Gastrocnemius medialis (tissue), 4 donors: ENCODE data around the gene SLC7A8. TPM values are rescaled to one million over a fixed set of nuclear protein-coding genes. Genes with fewer than 3 reads are reported as not detected.
"Not testable (repeated sequence)": the region's sequence is repeated elsewhere in the genome, so short reads cannot be mapped to it uniquely, and the experiment has no call there.

ENCODE experiments used
- ATAC-seq, 2 donors: fragments of 150-250 bp; one replicate each; pipeline ENCODE4 v1.9.1; 2016
- DNase-seq, 2 donors: peaks; one replicate each; pipeline ENCODE4 v3.0.0-alpha.2; 2019
- H3K27ac ChIP-seq, 4 donors: fragments of 200-600 bp; sonication (generic); 1 replicate in 1 of 4; 2 replicates in 3 of 4; pipeline ENCODE4 v1.5.1; 2016 to 2018; ENCODE audit warnings: mild to moderate bottlenecking in 2 of 4, moderate library complexity in 1 of 4
- H3K27me3 ChIP-seq, 3 donors: fragments of 200-600 bp; sonication (generic) in 2 of 3; 1 replicate in 1 of 3; 2 replicates in 2 of 3; pipeline versions ENCODE4 v1.5.1 to v1.6.0; 2016 to 2019; ENCODE audit warnings: mild to moderate bottlenecking in 1 of 3, moderate library complexity in 1 of 3
- H3K36me3 ChIP-seq, 2 donors: fragments of 200-600 bp; sonication (generic) in 1 of 2; one replicate each; pipeline ENCODE4 v1.5.1; 2017 to 2018
- H3K4me1 ChIP-seq, 2 donors: fragments of 200-600 bp; sonication (generic) in 1 of 2; one replicate each; pipeline ENCODE4 v1.5.1; 2016 to 2017; ENCODE audit warnings: mild to moderate bottlenecking in 2 of 2
- H3K4me3 ChIP-seq, 4 donors: fragments of 200-600 bp; sonication (generic) in 3 of 4; 1 replicate in 1 of 4; 2 replicates in 3 of 4; pipeline ENCODE4 v1.5.1; 2016 to 2019; ENCODE audit warnings: mild to moderate bottlenecking in 2 of 4
- H3K9me3 ChIP-seq, 3 donors: fragments of 200-600 bp; sonication (generic) in 2 of 3; 1 replicate in 1 of 3; 2 replicates in 2 of 3; pipeline ENCODE4 v1.5.1; 2016 to 2019
- POLR2A ChIP-seq, 2 donors: fragments of 450-650 bp; IDR thresholded peaks; one replicate each; pipeline ENCODE4 v1.6.1; 2017; ENCODE audit warnings: antibody characterized with exemption in 2 of 2, mild to moderate bottlenecking in 2 of 2, moderate library complexity in 2 of 2
- in situ Hi-C, 4 donors: fragments of 200-750 bp; cut with MboI; loops; one replicate each; pipeline versions ENCODE4 v1.15.0 to v1.8.0; 2017; ENCODE audit warnings: low sequenced_read_pairs in 4 of 4
- intact Hi-C: fragments of 100-400 bp; cut with DNase I; formaldehyde crosslinking; loops from one replicate; pipeline ENCODE4 v1.15.1; 2023; ENCODE audit warnings: low total_unique reads
- total RNA-seq, 4 donors: library from RNA; depleted of rRNA; stranded (reverse); fragments of >200 nt; gene quantifications; one replicate each; pipeline versions ENCODE4 v1.1.0 to v1.2.3, GENCODE V29; 2016
- TF ChIP-seq, protein P1 (sequence below), 5 experiments: fragments of 450-650 bp in 3 of 5; fragments of 200-600 bp in 2 of 5; sonication (generic) in 2 of 5; IDR thresholded peaks in 4 of 5; conservative IDR thresholded peaks in 1 of 5; 1 replicate in 4 of 5; 2 replicates in 1 of 5; pipeline ENCODE4 v1.5.1; 2016 to 2019; ENCODE audit warnings: antibody characterized with exemption in 5 of 5, mild to moderate bottlenecking in 3 of 5, moderate library complexity in 3 of 5

SLC7A8 gene
- total RNA-seq, 4 donors from 2014 or later = 34.5 to 199 (median 63.7) TPM

DNA sequence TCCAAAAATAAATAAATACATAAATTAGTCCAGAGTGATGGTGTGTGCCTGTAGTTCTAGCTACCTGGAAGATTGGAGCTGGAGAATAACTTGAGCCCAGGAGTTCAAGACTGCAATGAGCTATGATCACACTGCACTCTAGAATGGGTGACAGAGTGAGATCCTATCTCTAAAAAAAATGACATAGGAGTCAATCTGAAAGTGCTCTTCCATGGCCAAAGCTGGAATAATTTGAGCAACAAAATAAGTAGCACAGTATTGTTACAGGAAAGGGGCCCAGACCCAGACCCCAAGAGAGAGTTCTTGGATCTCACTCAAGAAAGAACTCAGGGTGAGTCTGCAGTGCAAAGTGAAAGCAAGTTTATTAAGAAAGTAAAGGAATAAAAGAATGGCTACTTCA lies 24.9 kb upstream of the SLC7A8 start:
- no peak for DNase-seq
- no peak overlapping the region for H3K4me3 ChIP-seq
- intact Hi-C loops = no loop called here
- no peaks in the 10 kb centered on the region for H3K9me3 ChIP-seq
- no peak for ATAC-seq
- in situ Hi-C loops = no loop called here
- H3K36me3 ChIP-seq = no peaks in the 10 kb centered on the region
- TF ChIP-seq, protein P1, sequence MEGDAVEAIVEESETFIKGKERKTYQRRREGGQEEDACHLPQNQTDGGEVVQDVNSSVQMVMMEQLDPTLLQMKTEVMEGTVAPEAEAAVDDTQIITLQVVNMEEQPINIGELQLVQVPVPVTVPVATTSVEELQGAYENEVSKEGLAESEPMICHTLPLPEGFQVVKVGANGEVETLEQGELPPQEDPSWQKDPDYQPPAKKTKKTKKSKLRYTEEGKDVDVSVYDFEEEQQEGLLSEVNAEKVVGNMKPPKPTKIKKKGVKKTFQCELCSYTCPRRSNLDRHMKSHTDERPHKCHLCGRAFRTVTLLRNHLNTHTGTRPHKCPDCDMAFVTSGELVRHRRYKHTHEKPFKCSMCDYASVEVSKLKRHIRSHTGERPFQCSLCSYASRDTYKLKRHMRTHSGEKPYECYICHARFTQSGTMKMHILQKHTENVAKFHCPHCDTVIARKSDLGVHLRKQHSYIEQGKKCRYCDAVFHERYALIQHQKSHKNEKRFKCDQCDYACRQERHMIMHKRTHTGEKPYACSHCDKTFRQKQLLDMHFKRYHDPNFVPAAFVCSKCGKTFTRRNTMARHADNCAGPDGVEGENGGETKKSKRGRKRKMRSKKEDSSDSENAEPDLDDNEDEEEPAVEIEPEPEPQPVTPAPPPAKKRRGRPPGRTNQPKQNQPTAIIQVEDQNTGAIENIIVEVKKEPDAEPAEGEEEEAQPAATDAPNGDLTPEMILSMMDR (IDR thresholded peaks at IDR 0.05 in 4 of 5, conservative IDR thresholded peaks at IDR 0.05 in 1 of 5) = no peak
- no peak for TF ChIP-seq POLR2A (IDR thresholded peaks at IDR 0.05)
- no peaks in the 10 kb centered on the region for H3K4me1 ChIP-seq
- no peak overlapping the region for H3K27ac ChIP-seq
- no peaks in the 10 kb centered on the region for H3K27me3 ChIP-seq

DNA sequence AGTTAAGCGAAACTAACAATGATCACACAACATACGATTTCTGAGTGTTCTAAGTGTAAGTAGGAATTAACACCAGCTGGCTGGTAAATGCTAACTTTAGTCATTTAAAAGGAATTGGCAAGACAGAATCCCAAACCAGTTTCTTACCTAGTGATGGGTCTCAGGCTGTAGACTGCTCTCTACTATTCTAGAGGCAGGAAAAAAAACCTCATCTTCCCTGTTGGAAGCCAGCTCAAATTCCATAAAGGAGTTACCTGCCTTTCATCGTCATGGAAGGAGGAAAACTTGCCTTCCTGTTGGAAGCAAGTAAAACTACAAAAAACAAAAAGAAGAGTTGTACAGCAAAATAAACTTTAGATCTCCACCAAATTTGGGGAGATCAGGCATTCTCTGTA lies 23.7 kb upstream of the SLC7A8 start:
- Histone ChIP-seq H3K36me3 (no peaks in the 10 kb centered on the region), H3K9me3 (no peaks in the 10 kb centered on the region), H3K4me1 (no peaks in the 10 kb centered on the region), H3K27me3 (no peaks in the 10 kb centered on the region), H3K4me3 (no peak overlapping the region), H3K27ac (no peak overlapping the region)
- DNase-seq (no peak), ATAC-seq (no peak)
- intact Hi-C loops = no loop called here
- in situ Hi-C loops = no loop called here
- TF ChIP-seq, protein P1 (IDR thresholded peaks at IDR 0.05 in 4 of 5, conservative IDR thresholded peaks at IDR 0.05 in 1 of 5) = no peak

DNA sequence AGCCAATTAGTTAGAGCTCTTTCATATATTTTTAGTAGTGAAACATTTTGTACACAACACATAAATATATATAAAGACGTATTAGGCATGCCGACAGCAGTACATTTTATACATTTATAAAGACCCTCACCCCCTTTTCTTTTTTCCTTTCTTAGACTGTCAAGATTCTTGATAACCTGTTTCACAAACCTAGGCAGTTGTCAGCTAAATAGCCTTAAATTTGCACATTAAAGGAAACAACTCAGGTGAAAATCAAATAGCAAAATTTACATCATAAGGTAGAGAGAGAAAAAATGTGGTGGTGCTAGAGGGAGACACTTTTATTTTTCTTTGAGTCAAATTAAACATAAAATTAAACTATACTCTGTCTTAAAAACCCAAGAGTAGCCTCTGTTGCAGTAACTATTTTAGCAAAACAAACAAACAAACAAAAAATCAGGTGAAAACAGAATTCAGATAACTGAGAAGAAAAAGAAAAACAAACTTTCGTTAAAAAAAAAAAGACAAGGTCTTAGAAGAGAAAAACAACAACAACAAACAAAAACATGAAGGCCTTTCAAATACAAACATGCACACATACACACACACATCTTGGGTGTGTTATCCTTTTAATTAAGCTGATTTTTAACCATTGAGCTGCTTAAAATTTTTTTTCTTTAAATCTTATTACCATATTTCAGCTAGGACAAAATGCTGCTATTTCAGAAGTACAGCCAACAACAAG lies 23.1 kb upstream of the SLC7A8 start:
- no peak overlapping the region for H3K4me3 ChIP-seq
- no peaks in the 10 kb centered on the region for H3K9me3 ChIP-seq
- no peaks in the 10 kb centered on the region for H3K4me1 ChIP-seq
- no peak for DNase-seq
- in situ Hi-C loops = no loop called here
- no peak for ATAC-seq
- H3K36me3 ChIP-seq = no peaks in the 10 kb centered on the region
- TF ChIP-seq, protein P1 (IDR thresholded peaks at IDR 0.05 in 4 of 5, conservative IDR thresholded peaks at IDR 0.05 in 1 of 5) = no peak
- no peak for TF ChIP-seq POLR2A (IDR thresholded peaks at IDR 0.05)
- intact Hi-C loops = no loop called here
- no peaks in the 10 kb centered on the region for H3K27me3 ChIP-seq
- no peak overlapping the region for H3K27ac ChIP-seq

DNA sequence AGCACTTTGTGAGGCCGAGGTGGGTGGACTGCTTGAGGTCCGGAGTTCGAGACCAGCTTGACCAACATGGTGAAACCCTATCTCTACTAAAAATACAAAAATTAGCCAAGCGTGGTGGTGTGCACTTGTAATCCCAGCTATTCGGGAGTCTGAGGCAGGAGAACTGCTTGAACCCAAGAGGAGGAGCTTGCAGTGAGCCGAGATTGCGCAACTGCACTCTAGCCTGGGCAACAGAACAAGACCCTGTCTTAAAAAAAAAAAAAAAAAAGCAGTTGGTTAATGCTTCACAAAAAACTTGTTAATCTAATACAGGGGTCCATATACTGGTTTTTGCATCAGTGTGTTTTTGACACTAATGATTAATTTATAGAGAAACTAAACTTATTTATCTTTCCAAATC lies 18.5 kb upstream of the SLC7A8 start:
- Histone ChIP-seq H3K4me1 (no peaks in the 10 kb centered on the region), H3K4me3 (no peak overlapping the region), H3K36me3 (no peaks in the 10 kb centered on the region), H3K27me3 (no peaks in the 10 kb centered on the region), H3K9me3 (no peaks in the 10 kb centered on the region), H3K27ac (no peak overlapping the region)
- no peak for DNase-seq
- intact Hi-C loops (no loop called here), in situ Hi-C loops (no loop called here)
- TF ChIP-seq POLR2A (IDR thresholded peaks at IDR 0.05) = no peak
- TF ChIP-seq, protein P1 (IDR thresholded peaks at IDR 0.05 in 4 of 5, conservative IDR thresholded peaks at IDR 0.05 in 1 of 5) = no peak
- no peak for ATAC-seq

DNA sequence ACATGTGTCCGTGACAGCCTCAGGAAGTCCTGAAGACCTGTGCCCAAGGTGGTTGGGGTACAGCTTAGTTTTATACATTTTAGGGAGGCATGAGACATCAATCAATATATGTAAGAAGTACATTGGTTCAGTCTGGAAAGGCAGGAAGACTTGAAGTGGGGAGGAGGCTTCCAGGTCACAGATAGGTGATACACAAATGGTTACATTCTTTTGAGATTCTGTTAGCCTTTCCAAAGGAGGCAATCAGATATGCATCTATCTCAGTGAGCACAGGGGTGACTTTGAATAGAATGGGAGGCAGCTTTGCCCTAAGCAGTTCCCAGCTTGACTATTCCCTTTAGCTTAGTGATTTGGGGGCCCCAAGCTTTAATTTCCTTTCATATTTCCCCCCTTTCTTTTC lies 15.7 kb upstream of the SLC7A8 start:
- H3K4me1 ChIP-seq, ATAC-seq, H3K27ac ChIP-seq, intact Hi-C loops, H3K36me3 ChIP-seq, H3K4me3 ChIP-seq, H3K9me3 ChIP-seq, DNase-seq, in situ Hi-C loops, H3K27me3 ChIP-seq: not testable (repeated sequence)

DNA sequence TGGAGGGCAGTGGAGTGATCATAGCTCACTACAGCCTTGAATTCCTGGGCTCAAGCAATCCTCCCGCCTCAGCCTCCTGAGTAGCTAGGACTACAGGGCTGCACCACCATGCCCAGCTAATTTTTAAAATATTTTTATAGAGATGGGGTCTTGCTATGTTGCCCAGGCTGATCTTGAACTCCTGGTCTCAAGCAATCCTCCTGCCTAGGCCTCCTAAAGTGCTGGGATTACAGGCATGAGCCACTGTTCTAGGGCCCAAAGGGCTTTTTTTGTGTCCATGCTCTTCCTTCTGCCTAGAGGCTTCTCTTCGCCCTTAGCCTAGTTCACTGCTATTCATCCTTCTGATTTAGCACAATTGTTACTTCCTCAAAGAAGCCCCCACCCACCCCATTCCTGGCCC lies 13.0 kb upstream of the SLC7A8 start:
- H3K36me3 ChIP-seq, H3K27ac ChIP-seq, DNase-seq, H3K27me3 ChIP-seq, in situ Hi-C loops, H3K4me3 ChIP-seq, H3K9me3 ChIP-seq, ATAC-seq, H3K4me1 ChIP-seq, intact Hi-C loops: not testable (repeated sequence)
